ENCODE data around the gene H3-3A. TPM values are rescaled to one million over a fixed set of nuclear protein-coding genes. Genes with fewer than 3 reads are reported as not detected.

H3-3A gene
- total RNA-seq, 1 donor, result 164 TPM

DNA sequence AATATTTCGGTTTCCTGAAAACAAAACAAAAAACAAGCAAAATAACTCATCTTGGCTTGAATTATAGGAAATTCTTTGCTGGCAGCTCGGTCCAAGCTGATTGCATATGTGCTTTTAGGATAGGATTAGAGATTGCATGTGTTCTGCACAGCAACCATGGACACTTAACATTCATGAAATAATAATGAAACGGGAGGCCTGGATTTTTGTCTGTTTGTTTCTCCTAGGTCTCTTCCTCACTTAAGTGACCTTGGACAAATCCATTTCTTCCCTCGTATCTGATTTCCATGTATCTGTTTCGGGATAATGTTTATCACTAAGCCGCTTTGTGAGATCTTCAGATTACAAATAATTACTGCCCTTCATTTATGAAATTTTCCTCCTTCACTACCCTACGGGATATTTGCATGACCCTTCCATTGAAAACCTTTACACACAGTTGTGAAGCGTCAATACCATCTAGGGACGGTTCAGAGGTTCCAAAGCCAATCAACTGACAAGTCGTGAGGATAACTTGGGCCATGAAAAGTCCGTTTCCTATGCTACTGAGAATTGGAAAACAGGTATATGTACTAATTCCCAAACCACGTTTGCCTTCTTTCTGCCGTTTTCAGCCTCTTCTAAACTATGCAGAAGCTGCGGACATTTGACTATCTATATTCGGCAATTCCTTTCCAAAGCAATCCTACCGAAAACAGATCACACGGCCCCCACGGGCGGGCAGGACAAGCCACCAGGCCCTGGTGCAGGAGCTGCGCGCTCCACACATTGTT, 1.3 kb upstream of the H3-3A start:
- TF ChIP-seq, protein P1, sequence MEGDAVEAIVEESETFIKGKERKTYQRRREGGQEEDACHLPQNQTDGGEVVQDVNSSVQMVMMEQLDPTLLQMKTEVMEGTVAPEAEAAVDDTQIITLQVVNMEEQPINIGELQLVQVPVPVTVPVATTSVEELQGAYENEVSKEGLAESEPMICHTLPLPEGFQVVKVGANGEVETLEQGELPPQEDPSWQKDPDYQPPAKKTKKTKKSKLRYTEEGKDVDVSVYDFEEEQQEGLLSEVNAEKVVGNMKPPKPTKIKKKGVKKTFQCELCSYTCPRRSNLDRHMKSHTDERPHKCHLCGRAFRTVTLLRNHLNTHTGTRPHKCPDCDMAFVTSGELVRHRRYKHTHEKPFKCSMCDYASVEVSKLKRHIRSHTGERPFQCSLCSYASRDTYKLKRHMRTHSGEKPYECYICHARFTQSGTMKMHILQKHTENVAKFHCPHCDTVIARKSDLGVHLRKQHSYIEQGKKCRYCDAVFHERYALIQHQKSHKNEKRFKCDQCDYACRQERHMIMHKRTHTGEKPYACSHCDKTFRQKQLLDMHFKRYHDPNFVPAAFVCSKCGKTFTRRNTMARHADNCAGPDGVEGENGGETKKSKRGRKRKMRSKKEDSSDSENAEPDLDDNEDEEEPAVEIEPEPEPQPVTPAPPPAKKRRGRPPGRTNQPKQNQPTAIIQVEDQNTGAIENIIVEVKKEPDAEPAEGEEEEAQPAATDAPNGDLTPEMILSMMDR (IDR thresholded peaks at IDR 0.05; ENCODE audit: insufficient read depth, low read length), result no peak
- DNase-seq (ENCODE audit: low read depth), result peak; percentile 19

DNA sequence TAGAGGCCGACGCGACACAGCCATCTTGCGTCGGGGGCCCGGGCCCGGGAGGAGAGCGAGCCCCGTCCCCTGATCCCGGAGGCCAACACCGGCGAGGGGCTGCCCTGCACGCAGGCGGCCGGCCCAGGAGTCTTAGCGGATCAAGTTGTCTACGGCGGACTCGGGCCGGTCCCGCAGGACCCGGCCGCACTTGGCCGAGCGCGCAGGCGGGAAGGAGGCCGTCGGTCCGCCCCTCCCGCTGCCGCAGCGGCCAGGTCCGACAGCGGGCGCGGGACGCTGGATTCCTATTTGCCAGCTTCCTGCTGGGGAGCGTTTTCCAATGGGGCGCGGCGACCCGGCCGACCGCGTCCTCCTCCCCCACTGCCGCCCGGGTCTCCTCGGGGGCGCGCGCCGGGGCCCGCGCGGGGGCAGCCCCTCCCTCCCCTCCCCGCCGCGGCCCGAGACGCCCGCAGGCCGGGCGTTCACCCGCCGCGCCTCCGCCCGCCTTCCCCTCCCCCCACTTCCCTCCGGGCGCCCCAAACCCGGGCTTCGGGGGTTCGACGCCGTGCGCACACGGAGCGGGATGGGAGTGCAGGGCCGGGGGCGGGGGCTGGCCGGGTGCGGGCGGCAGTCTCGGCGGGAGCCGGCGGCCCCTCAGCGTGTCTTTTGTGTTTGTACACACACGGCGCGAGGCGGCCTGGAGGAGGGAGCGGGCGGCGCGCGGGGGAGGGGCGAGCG, 517 bp upstream of the H3-3A start:
- TF ChIP-seq, protein P1 (IDR thresholded peaks at IDR 0.05; ENCODE audit: insufficient read depth, low read length), result no peak
- H3K4me3 ChIP-seq (ENCODE audit: low read depth, low read length), result peak overlapping the region; percentile 70
- DNase-seq (ENCODE audit: low read depth), result peak; percentile 66

More for the DNA sequence above, 1.3 kb upstream of the H3-3A start:
- peak overlapping the region; percentile 70 for H3K4me3 ChIP-seq (ENCODE audit: low read depth, low read length)

DNA sequence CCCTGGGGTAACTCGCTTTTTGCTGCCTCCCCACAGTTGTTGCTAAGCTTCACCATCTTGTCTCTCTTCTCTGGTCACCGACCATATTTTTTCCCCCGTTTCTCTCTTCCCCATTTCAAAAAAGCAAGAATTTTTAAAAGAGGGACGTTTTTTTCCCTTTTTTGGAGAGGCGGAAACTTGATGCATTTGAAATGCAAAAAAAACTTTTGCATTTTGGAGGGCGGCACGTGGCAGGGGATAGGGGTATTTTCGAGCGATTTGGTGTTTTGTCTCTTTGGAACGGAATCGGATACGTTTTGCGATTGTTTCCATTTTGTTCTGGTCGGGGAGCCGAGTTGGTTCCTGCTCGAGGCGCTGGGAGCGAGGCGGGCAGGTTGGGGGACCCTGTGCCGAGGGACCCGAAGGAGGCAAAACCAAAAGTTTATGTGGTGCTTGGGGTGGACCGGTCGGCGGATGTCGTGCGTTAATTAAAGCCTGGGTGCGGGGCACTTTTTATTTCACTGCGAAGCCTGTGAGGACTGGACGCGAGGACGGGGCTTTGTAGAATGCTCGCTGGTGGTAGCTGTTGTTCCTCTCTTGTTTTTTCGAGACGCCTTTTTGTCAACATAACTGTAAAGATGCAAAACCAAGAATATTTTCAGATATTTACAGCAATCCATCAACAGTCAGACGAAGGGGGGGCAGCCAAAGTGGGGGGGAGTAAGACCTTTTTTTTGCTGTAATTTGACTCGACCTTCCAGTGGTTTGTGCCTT, 884 bp downstream of the H3-3A start:
- TF ChIP-seq, protein P1 (IDR thresholded peaks at IDR 0.05; ENCODE audit: insufficient read depth, low read length), result no peak
- H3K4me3 ChIP-seq (ENCODE audit: low read depth, low read length), result peak overlapping the region; percentile 86
- peak; percentile 51 for DNase-seq (ENCODE audit: low read depth)

DNA sequence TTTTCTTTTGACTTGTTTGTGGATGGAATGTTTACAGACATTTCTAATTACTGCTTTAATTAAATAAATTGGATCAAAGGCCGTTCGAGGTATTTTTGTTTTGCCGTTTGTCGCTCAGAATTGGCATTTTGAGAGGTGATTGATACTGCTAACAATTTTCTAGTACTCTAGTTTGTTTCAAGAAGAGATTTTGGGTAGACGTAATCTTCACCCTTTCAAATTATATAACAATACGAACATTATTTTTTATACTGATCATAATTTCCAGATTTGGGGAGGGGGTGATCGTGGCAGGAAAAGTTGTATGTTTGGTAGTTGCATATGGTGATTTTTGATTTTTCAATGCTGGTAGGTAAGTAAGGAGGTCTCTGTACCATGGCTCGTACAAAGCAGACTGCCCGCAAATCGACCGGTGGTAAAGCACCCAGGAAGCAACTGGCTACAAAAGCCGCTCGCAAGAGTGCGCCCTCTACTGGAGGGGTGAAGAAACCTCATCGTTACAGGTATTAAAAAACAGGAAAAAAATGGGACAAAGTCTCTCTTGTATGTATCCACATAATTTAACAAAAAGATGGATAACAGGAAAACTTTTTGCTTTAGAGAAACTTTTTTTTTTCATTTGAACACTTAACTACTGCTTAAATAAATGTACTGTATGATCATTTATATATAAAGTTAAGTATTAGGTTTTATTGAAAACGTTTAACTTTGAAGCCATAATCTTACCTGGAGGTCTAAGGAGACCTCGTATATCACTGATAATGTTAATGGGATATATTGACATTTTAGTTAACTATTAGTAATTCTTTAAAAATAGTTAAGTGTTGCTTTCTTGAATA, 1.7 kb downstream of the H3-3A start:
- peak overlapping the region; percentile 86 for H3K4me3 ChIP-seq (ENCODE audit: low read depth, low read length)
- TF ChIP-seq, protein P1 (IDR thresholded peaks at IDR 0.05; ENCODE audit: insufficient read depth, low read length), result peak; percentile 51
- peak; percentile 35 for DNase-seq (ENCODE audit: low read depth)

DNA sequence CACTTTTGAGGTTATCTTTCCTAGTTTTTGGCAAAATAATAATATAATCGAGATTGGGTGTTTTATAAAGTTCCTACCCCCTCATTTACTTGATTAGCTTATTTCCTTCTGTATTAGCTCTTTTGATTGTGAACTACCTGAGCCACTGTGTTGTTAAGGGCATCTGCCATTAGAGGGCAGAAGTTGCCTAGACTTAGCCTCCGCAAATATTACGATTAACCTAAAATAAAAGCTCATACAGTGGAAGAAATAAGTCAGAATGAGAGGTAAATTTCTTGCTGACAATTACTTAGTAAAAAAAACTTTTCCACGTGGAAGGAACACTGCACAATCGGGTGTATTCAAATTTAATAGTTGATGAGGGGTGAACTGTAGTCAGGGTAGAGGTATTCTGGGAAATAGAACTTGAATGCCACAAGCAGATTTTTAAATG, 2.3 kb downstream of the H3-3A start:
- peak overlapping the region; percentile 86 for H3K4me3 ChIP-seq (ENCODE audit: low read depth, low read length)
- DNase-seq (ENCODE audit: low read depth), result peak; percentile 79
- TF ChIP-seq, protein P1 (IDR thresholded peaks at IDR 0.05; ENCODE audit: insufficient read depth, low read length), result peak; percentile 83
